ENCODE data around the gene STPG3. TPM values are rescaled to one million over a fixed set of nuclear protein-coding genes. Genes with fewer than 3 reads are reported as not detected.

The STPG3 gene
- total RNA-seq, 6 experiments from 2014 or later: not detected

DNA sequence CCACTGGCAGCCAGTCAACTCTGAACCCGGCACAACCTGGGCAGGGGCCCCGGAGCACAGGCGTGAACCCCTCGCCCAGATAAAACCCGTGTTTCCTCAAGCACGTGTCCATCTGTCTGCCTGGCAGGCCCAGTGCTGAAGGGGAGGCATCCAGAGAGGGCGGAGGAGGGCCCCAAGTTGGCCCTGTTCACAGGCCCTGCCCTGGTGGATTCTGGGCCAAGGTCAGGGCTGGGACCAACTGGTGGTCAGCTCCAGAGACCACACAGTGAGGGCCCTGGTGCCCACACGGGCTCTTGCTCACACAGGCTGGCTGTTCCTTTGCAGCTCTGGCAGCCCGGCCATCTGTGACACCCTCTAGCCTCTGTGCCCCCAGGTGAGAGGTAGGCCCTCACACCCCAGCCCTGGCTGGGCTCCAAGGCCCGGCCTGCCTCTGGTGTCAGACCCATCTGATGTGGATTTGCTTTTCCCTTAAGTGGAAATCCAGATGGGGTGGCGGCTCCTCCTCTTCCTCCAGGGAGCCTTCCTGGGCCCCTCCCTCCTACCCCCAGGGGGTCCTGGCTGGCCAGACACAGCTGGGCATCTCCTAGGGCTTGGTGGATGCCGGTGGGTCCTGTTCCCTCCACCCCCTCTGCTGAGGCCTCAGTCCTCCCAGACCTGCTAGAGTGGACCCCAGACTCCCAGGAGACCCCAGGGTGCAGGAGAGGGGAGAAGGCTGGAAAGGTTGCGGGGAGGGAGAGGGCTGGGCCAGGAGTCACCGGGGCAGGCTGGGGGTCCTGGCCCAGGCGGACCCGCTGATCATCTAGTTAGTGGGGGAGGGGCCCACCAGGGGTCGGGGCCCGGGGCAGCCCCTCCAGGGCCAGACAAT is 525 bp upstream of the STPG3 start:
- DNase-seq: no peak
- H3K9me3 Mint-ChIP-seq: no peaks in the 10 kb centered on the region

DNA sequence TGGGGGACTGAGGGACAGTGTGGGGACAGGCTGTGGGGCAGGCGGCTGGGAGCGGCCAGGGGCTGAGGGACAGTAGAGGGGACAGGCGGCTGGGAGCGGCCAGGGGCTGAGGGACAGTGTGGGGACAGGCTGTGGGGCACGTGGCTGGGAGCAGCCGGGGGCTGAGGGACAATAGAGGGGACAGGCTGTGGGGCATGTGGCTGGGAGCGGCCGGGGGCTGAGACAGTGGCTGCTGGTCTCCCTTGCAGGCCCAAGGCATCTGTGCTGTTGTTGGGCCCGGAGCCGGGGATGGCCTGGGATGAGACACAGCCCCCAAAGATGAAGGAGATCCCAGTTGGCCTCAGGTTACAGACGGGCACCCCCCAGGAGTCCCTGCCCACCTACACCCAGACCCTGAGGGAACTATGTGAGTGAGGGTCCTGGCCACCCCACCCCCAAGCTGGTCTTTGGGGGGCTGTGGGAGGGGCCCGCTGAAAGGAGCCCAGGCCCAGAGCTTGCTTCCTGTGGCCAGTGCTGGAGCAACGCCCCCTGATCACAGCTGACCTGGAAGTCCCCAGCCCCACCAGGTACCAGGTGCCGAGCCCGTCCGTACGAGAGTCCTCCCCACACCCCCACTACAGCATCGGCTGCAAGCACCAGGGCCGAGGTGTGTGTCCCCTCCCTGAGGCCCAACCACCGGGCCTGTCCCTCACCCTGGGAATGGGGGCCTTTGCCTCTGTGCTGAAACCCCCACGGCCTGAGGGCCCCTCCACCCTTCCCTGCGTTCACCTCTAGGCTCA is 593 bp downstream of the STPG3 start:
- DNase-seq: no peak
- Mint-ChIP-seq H3K27ac (no peak overlapping the region), H3K4me1 (ENCODE audit: low read depth) (peaks cover 13% of the 10 kb centered on the region), H3K4me3 (no peak overlapping the region), H3K36me3 (ENCODE audit: low read depth) (no peaks in the 10 kb centered on the region), H3K9me3 (no peaks in the 10 kb centered on the region), H3K27me3 (ENCODE audit: insufficient read depth) (peaks cover 3% of the 10 kb centered on the region)
- TF ChIP-seq, protein P1, sequence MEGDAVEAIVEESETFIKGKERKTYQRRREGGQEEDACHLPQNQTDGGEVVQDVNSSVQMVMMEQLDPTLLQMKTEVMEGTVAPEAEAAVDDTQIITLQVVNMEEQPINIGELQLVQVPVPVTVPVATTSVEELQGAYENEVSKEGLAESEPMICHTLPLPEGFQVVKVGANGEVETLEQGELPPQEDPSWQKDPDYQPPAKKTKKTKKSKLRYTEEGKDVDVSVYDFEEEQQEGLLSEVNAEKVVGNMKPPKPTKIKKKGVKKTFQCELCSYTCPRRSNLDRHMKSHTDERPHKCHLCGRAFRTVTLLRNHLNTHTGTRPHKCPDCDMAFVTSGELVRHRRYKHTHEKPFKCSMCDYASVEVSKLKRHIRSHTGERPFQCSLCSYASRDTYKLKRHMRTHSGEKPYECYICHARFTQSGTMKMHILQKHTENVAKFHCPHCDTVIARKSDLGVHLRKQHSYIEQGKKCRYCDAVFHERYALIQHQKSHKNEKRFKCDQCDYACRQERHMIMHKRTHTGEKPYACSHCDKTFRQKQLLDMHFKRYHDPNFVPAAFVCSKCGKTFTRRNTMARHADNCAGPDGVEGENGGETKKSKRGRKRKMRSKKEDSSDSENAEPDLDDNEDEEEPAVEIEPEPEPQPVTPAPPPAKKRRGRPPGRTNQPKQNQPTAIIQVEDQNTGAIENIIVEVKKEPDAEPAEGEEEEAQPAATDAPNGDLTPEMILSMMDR (IDR thresholded peaks at IDR 0.05): no peak

More for the DNA sequence above, 525 bp upstream of the STPG3 start:
- Mint-ChIP-seq H3K36me3 (ENCODE audit: low read depth) (no peaks in the 10 kb centered on the region), H3K4me1 (ENCODE audit: low read depth) (peaks cover 8% of the 10 kb centered on the region), H3K27ac (no peak overlapping the region), H3K4me3 (no peak overlapping the region), H3K27me3 (ENCODE audit: insufficient read depth) (peaks cover 3% of the 10 kb centered on the region)
- TF ChIP-seq, protein P1 (IDR thresholded peaks at IDR 0.05): no peak

DNA sequence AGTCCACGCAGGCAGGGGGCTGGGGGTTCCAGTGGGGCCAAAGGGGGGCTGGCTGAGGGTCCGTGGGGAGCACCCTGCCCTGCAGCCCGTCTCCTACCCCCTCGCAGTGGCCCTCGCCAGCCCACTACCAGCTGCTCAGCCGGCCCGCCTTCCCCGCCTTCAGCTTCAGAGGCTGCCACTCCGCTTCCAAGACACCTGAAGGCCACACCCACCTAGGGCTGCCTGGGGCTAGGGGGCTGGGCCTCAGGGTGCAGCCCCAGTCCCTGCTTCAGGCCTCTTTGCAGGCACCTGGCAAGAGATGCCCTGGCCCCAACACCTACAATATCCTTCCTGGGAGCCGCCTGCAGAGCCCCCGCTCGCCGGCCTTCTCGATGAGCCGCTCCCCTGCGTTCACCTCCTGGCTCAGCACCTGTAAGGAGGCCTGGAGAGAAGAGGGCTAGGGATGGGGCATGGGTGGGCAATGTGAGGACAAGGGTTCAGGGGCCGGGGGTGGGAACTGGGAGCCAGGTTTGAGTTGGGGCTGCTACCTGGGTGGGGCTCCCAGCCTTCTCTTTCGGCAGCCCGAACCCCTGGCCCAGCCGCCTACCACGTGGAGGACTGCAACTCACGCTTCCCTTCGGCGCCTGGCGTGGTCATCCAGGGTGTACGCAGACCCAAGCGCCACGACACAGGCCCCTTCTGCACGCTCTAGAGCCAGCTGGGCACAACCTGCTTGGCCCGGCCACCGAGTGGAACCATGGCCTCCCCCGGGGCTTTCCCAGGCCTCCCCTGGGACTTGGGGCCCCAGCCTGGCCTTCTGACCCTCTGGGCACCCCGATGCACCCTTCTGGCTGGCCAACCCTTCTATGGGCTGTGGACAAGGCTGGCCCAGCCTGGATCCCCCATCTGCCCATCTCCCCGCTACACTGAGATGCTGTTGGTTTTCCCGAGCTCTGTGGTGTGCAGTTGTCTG is 1.7 kb downstream of the STPG3 start:
- no peaks in the 10 kb centered on the region; the same call in 1 of the 2 replicates for H3K27me3 Mint-ChIP-seq (ENCODE audit: insufficient read depth)
- H3K4me1 Mint-ChIP-seq (ENCODE audit: low read depth): peaks cover 13% of the 10 kb centered on the region
- no peaks in the 10 kb centered on the region for H3K9me3 Mint-ChIP-seq
- H3K4me3 Mint-ChIP-seq: no peak overlapping the region
- no peak for DNase-seq
- no peaks in the 10 kb centered on the region for H3K36me3 Mint-ChIP-seq (ENCODE audit: low read depth)
- TF ChIP-seq, protein P1 (IDR thresholded peaks at IDR 0.05): no peak
- H3K27ac Mint-ChIP-seq: no peak overlapping the region

DNA sequence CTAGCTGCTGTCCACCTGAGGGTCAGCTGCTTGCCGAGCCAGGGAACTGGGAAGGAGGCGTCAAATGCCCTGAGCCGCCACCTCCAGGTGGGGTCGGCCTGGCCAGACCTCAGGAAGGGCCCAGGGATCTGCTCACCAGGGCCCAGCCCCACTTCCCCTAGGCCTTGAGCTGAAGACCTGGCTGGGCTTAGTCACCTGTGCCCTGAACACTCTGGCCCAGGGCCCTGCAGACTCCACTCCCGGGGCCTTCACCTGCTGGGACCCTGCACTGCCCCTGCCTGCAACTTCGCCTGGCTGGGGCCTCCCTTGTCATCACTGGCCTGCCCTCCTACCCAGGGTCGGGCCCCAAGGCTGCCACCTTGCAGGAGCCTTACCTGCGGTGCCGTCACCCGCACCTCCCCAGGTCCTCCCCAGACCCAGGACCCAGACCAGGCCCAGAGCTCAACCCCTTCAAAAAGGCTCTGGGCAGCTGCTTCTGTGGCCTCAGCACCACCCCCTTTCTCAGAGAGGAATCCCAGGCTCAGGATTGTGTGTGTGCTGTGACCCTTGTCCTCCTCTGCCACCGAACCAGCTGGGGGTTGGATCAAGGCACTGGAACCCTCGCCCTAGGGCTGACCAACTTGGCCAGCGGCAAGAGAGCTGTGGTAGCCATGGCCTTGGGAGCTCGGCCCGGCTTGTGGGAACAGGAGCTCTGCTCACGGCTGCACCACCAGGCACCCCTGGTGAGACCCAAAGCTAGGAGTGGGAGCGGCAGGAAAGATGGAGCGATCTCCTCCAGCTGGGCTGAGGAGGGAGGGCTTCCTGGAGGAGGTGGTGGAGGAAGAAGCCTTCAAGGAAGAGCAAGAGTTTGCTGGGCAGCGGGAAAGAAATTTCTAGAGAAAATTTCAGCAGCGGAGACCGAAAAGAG is 2.9 kb downstream of the STPG3 start:
- Mint-ChIP-seq H3K9me3 (no peaks in the 10 kb centered on the region), H3K36me3 (ENCODE audit: low read depth) (no peaks in the 10 kb centered on the region), H3K27ac (peak overlapping the region; percentile 76), H3K4me3 (peak overlapping the region; percentile 93), H3K4me1 (ENCODE audit: low read depth) (peaks cover 13% of the 10 kb centered on the region), H3K27me3 (ENCODE audit: insufficient read depth) (no peaks in the 10 kb centered on the region; the same call in 1 of the 2 replicates)
- TF ChIP-seq, protein P1 (IDR thresholded peaks at IDR 0.05): no peak
- DNase-seq: no peak
